ENCODE data around the gene CDHR5. TPM values are rescaled to one million over a fixed set of nuclear protein-coding genes. Genes with fewer than 3 reads are reported as not detected.

The CDHR5 gene, protein sequence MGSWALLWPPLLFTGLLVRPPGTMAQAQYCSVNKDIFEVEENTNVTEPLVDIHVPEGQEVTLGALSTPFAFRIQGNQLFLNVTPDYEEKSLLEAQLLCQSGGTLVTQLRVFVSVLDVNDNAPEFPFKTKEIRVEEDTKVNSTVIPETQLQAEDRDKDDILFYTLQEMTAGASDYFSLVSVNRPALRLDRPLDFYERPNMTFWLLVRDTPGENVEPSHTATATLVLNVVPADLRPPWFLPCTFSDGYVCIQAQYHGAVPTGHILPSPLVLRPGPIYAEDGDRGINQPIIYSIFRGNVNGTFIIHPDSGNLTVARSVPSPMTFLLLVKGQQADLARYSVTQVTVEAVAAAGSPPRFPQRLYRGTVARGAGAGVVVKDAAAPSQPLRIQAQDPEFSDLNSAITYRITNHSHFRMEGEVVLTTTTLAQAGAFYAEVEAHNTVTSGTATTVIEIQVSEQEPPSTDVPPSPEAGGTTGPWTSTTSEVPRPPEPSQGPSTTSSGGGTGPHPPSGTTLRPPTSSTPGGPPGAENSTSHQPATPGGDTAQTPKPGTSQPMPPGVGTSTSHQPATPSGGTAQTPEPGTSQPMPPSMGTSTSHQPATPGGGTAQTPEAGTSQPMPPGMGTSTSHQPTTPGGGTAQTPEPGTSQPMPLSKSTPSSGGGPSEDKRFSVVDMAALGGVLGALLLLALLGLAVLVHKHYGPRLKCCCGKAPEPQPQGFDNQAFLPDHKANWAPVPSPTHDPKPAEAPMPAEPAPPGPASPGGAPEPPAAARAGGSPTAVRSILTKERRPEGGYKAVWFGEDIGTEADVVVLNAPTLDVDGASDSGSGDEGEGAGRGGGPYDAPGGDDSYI
- total RNA-seq (2014; rRNA removed; shearing (Covaris generic)) = not detected in 2 replicates

DNA sequence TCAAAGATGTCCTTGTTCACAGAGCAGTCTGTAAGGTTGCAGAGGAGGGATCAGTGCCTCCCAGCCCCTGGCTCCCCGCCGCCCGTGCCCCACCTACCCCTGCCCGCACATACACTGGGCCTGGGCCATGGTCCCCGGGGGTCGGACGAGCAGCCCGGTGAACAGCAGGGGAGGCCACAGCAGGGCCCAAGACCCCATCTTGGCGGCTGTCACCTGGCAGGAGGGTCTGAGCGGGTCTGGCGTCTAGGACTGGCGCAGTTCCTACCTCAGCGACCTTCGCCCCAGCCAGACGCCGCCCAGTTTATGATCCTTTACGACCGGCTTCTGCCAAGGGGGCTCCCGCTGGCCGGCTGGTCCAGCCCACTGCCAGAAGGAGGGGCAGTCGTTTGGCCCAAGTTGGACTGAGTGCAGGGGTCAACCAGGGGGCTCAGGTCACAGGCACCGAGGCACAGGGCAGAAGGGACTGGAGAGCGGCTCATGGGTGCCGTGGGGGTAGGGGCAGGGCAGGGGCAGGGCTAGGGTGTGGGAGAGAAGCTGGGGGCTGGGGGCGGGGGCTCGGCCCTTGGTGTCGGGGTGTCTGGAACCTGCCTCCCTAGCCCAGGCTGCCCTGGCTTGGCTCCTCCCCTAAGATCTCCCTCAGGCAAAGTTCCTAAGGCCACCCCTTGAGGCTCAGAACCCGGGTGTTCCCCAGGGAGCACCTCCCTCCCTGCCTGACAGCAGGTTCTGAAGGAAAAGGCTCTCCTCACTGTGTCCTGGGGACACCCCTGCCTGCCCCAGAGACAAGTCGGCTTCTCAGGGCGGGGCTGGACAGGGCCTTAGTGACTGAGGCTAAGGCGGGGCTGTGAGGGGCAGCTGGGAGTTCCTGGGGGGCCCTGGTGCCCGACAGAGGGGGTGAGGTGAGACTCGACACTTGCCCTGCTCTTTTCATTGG lies at the start of gene CDHR5:
Gene CDHR5 (minus strand): TSS at position 251 of the 931 bp plus-strand sequence. CDS start 53 bp downstream, at position 198.
- DNase-seq = no peak

DNA sequence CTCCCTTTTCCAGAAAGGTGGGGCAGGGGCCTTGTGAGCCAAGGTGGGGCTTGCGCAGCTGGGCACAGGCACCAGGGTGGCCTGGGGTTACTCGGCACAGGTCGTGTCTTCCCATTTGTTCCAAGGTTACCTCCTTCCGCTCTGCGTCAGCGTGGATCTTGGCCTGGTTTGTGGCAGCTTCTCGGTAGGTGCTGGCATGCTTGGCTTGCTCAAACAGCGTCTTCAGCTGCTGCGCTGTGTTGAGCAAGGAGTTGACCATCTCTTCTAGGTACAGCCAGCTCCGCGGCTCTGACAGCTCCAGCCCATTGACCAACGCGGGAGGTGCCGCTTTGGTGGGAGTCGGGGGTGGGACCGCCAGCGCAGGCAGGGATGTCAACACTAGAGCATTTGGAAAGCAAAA lies 49.7 kb upstream of the CDHR5 start:
- DNase-seq = no peak
- peaks cover 12% of the 10 kb centered on the region for H3K36me3 ChIP-seq (replicated peaks; ENCODE audit: control insufficient read depth, insufficient read depth, low read length)
- no peaks in the 10 kb centered on the region for H3K27me3 ChIP-seq (ENCODE audit: control insufficient read depth, insufficient read depth, low read length)
- H3K4me3 ChIP-seq (ENCODE audit: insufficient read depth, low read depth, low read length) = no peak overlapping the region

More for the DNA sequence above, at the start of gene CDHR5:
- H3K4me3 ChIP-seq (ENCODE audit: insufficient read depth, low read depth, low read length) = no peak within 1 kb of the TSS
- no peaks in the 10 kb centered on the region; the same call in 1 of the 2 replicates for H3K27me3 ChIP-seq (ENCODE audit: control insufficient read depth, insufficient read depth, low read length)
- H3K36me3 ChIP-seq (replicated peaks; ENCODE audit: control insufficient read depth, insufficient read depth, low read length) = no peaks in the 10 kb centered on the region

DNA sequence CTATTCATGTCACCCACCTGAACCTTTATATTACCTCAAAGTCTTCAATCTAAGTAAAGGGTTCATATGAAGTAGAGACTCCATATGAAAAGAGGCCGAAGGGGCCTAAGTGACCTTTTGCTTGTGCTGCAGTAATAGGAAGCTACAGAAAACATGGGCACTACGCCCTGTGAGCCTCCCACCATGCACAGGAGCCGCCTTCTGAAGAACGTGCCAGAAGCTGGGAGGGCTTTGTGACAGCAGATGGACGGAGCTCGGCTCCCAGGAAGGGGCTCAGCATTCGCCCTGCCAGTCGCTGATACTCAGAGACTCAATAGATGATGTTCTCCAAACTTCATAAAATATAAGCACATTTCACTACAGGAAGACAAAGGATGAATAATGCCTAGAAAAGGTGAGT lies 49.1 kb upstream of the CDHR5 start:
- Histone ChIP-seq H3K27me3 (ENCODE audit: control insufficient read depth, insufficient read depth, low read length) (no peaks in the 10 kb centered on the region), H3K4me3 (ENCODE audit: insufficient read depth, low read depth, low read length) (no peak overlapping the region), H3K36me3 (replicated peaks; ENCODE audit: control insufficient read depth, insufficient read depth, low read length) (peaks cover 11% of the 10 kb centered on the region)
- no peak for DNase-seq

DNA sequence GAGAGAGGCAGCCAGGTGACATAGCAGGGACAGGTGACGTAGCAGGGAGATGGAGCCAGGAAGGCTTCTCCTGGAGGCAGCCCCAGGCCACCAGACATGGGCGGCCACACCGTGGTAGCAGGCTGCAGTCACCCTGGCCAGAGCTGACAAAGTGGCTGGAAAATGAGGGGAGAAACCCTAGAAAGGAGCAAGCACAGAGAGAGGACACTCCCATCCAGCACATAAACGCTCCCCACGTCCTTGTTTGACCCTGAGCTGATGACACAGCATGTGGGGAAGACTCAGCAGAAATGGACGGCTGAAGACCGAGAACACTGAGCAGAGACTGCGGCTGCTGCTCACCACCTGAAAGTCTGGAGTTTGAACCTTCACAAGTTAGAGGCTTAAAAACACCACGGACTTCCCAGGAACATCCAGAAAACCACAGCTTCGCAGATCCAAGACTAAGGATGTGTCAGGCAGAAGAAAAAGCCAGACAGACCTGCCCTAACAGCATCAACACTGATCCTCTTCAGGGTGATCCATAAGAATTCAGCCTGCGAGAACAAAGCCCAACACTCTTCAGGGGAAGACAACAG lies 41.0 kb upstream of the CDHR5 start:
- no peak for DNase-seq
- H3K36me3 ChIP-seq (replicated peaks; ENCODE audit: control insufficient read depth, insufficient read depth, low read length) = peaks cover 4% of the 10 kb centered on the region
- no peak overlapping the region for H3K4me3 ChIP-seq (ENCODE audit: insufficient read depth, low read depth, low read length)
- H3K27me3 ChIP-seq (ENCODE audit: control insufficient read depth, insufficient read depth, low read length) = no peaks in the 10 kb centered on the region

DNA sequence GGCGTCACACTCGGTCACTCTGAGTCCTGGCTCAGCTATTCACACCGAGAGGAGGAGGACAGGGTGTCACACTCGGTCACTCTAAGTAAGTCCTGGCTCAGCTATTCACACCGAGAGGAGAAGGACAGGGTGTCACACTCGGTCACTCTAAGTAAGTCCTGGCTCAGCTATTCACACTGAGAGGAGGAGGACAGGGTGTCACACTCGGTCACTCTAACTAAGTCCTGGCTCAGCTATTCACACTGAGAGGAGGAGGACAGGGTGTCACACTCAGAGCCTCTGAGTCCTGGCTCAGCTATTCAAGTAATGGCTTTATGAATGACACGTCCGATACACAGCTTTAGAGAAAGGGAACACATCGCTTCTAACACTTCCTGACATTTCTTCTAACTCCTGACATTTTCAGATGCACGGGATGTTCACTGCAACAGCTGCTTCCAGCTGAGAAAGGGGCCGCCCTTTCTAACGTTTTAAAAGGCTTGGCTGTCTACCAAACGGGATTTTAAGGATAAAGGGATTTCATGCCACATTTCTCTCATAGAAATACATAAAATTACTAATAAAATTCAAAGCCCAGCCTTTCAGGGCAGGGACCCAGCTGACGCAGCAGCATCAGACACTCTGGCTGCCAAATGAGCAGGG lies 40.4 kb upstream of the CDHR5 start:
- Histone ChIP-seq H3K36me3 (replicated peaks; ENCODE audit: control insufficient read depth, insufficient read depth, low read length) (peaks cover 4% of the 10 kb centered on the region), H3K4me3 (ENCODE audit: insufficient read depth, low read depth, low read length) (no peak overlapping the region), H3K27me3 (ENCODE audit: control insufficient read depth, insufficient read depth, low read length) (no peaks in the 10 kb centered on the region)
- DNase-seq = no peak

DNA sequence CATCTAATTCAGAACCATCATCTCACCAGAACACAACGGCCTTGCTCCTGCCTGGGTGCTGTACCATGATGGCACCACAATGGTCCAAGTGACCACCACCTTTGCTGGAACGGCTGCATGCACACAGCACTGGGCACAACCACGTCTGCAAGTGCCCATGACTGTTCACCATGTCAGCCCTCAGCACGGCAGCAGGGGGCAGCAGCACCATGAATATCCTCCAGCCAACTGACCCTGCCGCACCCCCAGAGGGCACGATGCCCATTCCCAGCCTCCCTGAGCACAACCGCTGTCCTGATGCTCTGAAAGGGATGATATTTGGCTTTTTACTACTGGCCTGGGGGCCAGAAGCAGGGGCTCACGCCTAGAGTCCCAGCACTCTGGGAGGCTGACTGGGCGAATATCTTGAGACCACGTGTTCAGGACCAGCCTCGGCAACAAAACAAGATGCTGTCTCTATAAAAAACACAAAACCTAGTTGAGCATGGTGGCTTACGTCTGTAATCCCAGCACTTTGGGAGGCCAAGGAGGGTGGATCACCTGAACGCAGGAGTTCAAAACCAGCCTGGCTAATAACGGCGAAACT lies 38.0 kb upstream of the CDHR5 start:
- H3K27me3 ChIP-seq (ENCODE audit: control insufficient read depth, insufficient read depth, low read length) = no peaks in the 10 kb centered on the region
- H3K4me3 ChIP-seq (ENCODE audit: insufficient read depth, low read depth, low read length) = no peak overlapping the region
- DNase-seq = peak; percentile 96
- peaks cover 6% of the 10 kb centered on the region for H3K36me3 ChIP-seq (replicated peaks; ENCODE audit: control insufficient read depth, insufficient read depth, low read length)

DNA sequence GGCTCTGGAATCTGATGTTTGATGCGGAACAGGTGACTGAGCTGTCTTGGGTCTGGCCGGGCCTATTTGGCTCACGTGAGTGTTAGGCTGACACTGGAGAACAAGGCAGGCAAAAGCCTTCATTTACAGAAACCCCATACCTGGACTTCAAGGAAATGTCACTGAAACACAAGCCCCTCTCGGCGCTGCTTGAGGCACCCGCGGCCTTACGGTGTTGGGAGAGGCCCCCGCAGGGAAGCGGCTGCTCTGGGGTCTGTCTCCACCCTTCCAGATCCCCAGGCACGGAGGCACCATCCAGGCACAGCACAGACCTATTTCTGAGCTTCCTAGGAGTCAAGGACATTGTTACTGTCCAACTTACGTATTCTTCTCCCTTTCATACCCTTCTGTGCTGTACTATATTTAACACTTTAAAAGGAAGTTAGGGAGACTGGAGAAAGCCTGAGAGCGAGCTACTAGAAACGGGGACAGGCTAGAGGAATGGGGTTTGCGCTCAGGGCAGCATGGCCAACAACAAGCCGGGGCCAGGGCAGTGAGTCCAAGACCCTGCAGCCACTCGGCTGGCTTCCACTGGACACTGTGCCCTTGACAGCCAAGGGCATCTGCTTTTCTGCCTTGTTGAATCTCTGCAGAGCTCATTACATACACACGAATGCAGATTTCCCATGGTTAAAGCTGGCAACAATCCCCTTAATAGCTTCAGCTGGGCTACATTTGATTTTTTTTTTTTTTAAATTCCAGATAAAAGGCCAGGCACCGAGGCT lies 36.1 kb upstream of the CDHR5 start:
- Histone ChIP-seq H3K36me3 (replicated peaks; ENCODE audit: control insufficient read depth, insufficient read depth, low read length) (peaks cover 6% of the 10 kb centered on the region), H3K4me3 (ENCODE audit: insufficient read depth, low read depth, low read length) (no peak overlapping the region), H3K27me3 (ENCODE audit: control insufficient read depth, insufficient read depth, low read length) (no peaks in the 10 kb centered on the region)
- peak; percentile 35 for DNase-seq

DNA sequence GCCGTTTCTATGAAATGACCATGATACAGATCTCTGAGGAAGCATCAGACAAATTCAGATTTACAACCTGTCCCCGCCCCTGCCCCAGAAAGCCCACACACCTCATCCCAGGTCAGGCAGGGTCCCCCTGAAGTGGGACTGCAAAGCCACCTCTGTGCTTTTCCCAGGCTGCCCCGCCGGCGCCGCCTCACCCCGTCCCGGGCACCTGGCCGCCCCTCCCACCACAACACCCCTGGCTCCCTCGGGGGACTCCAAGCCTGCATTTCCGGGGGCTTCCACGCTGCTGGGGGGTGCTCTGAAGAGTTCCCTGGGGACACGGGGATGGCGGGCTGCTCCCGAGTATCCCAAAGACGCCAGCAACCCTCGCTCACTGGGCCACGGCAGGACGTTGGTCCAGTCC lies 35.5 kb upstream of the CDHR5 start:
- DNase-seq = peak; percentile 61
- Histone ChIP-seq H3K36me3 (replicated peaks; ENCODE audit: control insufficient read depth, insufficient read depth, low read length) (peaks cover 4% of the 10 kb centered on the region; the same call in 1 of the 2 replicates), H3K4me3 (ENCODE audit: insufficient read depth, low read depth, low read length) (no peak overlapping the region), H3K27me3 (ENCODE audit: control insufficient read depth, insufficient read depth, low read length) (no peaks in the 10 kb centered on the region)

DNA sequence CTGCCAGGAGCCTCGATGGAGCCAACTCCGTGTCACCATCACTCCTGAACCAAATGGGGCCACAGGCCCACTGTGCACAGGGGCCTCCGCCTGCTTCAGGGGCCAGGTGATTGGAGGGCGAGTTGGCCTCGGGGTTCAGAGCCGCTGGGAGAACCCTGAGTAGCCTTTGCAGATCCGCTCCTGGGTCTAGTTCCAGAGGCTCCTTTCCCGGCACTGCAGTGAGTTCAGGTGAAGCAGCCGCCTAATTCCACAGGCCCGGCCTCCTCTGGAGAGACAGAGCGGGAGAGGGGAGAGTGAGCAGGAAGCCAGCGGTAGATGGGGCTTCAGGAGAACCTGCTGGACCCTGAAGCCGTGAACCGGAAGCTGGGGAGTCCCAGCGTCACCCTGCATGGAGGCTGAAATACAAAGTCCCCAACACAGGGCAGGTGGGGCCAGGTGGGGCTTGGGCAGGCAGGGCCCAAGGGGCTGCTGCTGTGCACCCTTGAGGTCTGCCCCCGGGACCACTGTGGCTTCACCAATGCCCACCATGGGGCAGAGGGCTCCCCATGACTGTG lies 34.9 kb upstream of the CDHR5 start:
- peaks cover 4% of the 10 kb centered on the region; the same call in 1 of the 2 replicates for H3K36me3 ChIP-seq (replicated peaks; ENCODE audit: control insufficient read depth, insufficient read depth, low read length)
- peak; percentile 57 for DNase-seq

DNA sequence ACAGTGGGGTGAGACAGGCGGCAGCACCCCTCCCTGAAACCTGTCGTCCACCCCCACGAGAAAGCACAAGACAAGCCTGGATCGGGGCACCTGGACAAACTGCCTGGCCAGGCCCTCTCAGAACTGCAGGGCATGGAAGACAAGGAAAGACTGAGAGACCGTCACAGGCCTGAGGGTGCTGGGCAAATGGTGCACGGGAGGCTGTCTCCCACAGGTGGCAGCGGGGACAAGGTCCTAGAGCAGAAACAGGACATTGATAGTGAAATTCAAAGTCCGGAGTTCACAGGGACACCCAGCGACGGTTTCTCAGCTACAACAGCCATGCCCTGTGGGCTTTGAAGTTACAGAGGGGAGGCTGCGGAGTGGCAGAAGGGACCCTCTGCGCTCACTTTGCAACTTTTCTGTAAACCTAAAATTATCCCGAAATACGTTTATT lies 33.0 kb upstream of the CDHR5 start:
- H3K27me3 ChIP-seq (ENCODE audit: control insufficient read depth, insufficient read depth, low read length) = no peaks in the 10 kb centered on the region
- peaks cover 2% of the 10 kb centered on the region for H3K36me3 ChIP-seq (replicated peaks; ENCODE audit: control insufficient read depth, insufficient read depth, low read length)
- H3K4me3 ChIP-seq (ENCODE audit: insufficient read depth, low read depth, low read length) = no peak overlapping the region
- DNase-seq = peak; percentile 30

More for the DNA sequence above, 34.9 kb upstream of the CDHR5 start:
- H3K4me3 ChIP-seq (ENCODE audit: insufficient read depth, low read depth, low read length) = no peak overlapping the region
- H3K27me3 ChIP-seq (ENCODE audit: control insufficient read depth, insufficient read depth, low read length) = no peaks in the 10 kb centered on the region

DNA sequence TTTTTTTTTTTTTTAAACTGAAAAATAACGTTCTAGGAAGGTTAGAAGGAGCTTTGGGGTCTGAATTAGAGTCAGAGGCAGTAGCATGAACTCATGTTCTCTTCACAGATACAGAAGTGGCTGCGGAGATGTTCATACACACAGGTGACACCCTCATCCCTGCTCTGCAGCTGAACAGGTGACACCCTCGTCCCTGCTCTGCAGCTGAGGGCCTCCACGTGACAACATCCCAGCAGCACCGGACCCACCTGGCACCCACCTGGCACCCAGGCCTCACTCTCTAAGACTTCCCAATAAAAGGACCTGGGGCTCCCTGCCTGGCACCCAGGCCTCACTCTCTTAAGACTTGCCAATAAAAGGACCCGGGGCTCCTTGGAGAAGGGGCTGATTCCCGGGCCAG lies 32.1 kb upstream of the CDHR5 start:
- Histone ChIP-seq H3K36me3 (replicated peaks; ENCODE audit: control insufficient read depth, insufficient read depth, low read length) (peaks cover 2% of the 10 kb centered on the region), H3K27me3 (ENCODE audit: control insufficient read depth, insufficient read depth, low read length) (no peaks in the 10 kb centered on the region), H3K4me3 (ENCODE audit: insufficient read depth, low read depth, low read length) (no peak overlapping the region)
- peak; percentile 26 for DNase-seq

DNA sequence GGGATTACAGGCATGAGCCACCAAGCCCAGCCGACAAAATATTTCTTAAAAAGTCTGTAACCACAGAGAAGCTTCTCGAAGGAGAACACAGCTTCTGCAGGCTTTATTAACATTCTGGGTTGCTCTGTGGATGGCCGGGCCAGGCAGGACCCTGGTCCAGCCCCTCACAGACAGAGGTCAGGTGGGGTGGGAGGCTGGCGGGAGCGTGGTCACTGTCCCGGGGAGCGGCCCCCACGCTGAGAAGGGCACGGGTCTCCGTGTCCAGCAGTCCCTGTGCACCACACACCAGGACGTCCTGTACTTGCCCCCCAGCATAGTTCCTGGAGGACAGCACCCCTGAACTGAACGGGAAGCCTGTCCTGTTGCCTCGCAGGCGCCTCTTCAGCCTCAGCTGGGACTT lies 31.7 kb upstream of the CDHR5 start:
- H3K4me3 ChIP-seq (ENCODE audit: insufficient read depth, low read depth, low read length) = no peak overlapping the region
- H3K36me3 ChIP-seq (replicated peaks; ENCODE audit: control insufficient read depth, insufficient read depth, low read length) = peaks cover 2% of the 10 kb centered on the region
- H3K27me3 ChIP-seq (ENCODE audit: control insufficient read depth, insufficient read depth, low read length) = no peaks in the 10 kb centered on the region
- peak; percentile 41 for DNase-seq

All from H7 (cell line).